Mesenchymal stem cell (in vitro differentiated cells and primary cell): ENCODE results near the gene SLC16A6.
A peak's percentile ranks its signal among the peaks of the same experiment; 100 is the strongest.

Experiments used
- DNase-seq: peaks from one replicate; pipeline ENCODE4 v3.0.0-alpha.2; 2013
- H2AFZ ChIP-seq: one replicate; pipeline ENCODE4 v1.6.1; 2013; ENCODE audit warnings: low read depth, mild to moderate bottlenecking, control low read depth, inconsistent platforms, low read length, moderate library complexity
- H2AK5ac ChIP-seq: 2 replicates; pipeline ENCODE4 v1.6.1; 2013; ENCODE audit warnings: low read length, moderate library complexity, mild to moderate bottlenecking, inconsistent platforms; ENCODE audit not compliant: severe bottlenecking
- H2BK120ac ChIP-seq: one replicate; pipeline ENCODE4 v1.6.1; 2013; ENCODE audit warnings: low read depth, mild to moderate bottlenecking, inconsistent platforms, low read length, moderate library complexity
- H2BK12ac ChIP-seq, 2 experiments: one replicate each; pipeline ENCODE4 v1.6.1; 2013; ENCODE audit warnings: inconsistent platforms in 2 of 2, low read length in 2 of 2, mild to moderate bottlenecking in 2 of 2, moderate library complexity in 2 of 2, control low read depth in 1 of 2
- H2BK15ac ChIP-seq: one replicate; pipeline ENCODE4 v1.6.1; 2013; ENCODE audit warnings: mild to moderate bottlenecking, low read depth, inconsistent platforms; ENCODE audit not compliant: poor library complexity, severe bottlenecking
- H2BK5ac ChIP-seq: 2 replicates; pipeline ENCODE4 v1.6.1; 2013; ENCODE audit warnings: low read depth, mild to moderate bottlenecking, low read length, control low read depth, inconsistent platforms; ENCODE audit not compliant: poor library complexity, severe bottlenecking
- H3K14ac ChIP-seq, 2 experiments: one replicate each; pipeline ENCODE4 v1.6.1; 2013; ENCODE audit warnings: inconsistent platforms in 2 of 2, low read length in 2 of 2, control low read depth in 1 of 2, mild to moderate bottlenecking in 1 of 2, moderate library complexity in 1 of 2
- H3K18ac ChIP-seq, 2 experiments: one replicate each; pipeline ENCODE4 v1.6.1; 2013; ENCODE audit warnings: inconsistent platforms in 2 of 2, low read length in 2 of 2, control low read depth in 1 of 2, low read depth in 1 of 2, mild to moderate bottlenecking in 1 of 2
- H3K23ac ChIP-seq, 2 experiments: one replicate each; pipeline ENCODE4 v1.6.1; 2013; ENCODE audit warnings: inconsistent platforms in 2 of 2, low read length in 2 of 2, mild to moderate bottlenecking in 2 of 2, moderate library complexity in 2 of 2, control low read depth in 1 of 2
- H3K27ac ChIP-seq: 2 replicates; pipeline ENCODE4 v1.5.1; 2013; ENCODE audit warnings: mild to moderate bottlenecking, moderate library complexity, low read length, control low read depth, inconsistent platforms; ENCODE audit not compliant: poor library complexity, severe bottlenecking
- H3K27me3 ChIP-seq, 2 experiments: 2 replicates each; pipeline versions ENCODE4 v1.6.1 to v1.7.0; 2013; ENCODE audit warnings: low read length in 2 of 2, mild to moderate bottlenecking in 2 of 2, moderate library complexity in 2 of 2, control low read depth in 1 of 2, inconsistent platforms in 1 of 2; ENCODE audit not compliant: control insufficient read depth in 1 of 2, insufficient read depth in 1 of 2
- H3K36me3 ChIP-seq, 2 experiments: 2 replicates each; pipeline versions ENCODE4 v1.6.1 to v1.7.0; 2013; ENCODE audit warnings: low read length in 2 of 2, control low read depth in 1 of 2, inconsistent platforms in 1 of 2, low read depth in 1 of 2, mild to moderate bottlenecking in 1 of 2; ENCODE audit not compliant: insufficient read depth in 2 of 2, control insufficient read depth in 1 of 2
- H3K4ac ChIP-seq, 2 experiments: one replicate each; pipeline ENCODE4 v1.6.1; 2013; ENCODE audit warnings: inconsistent platforms in 2 of 2, low read length in 2 of 2, mild to moderate bottlenecking in 2 of 2, moderate library complexity in 2 of 2, control low read depth in 1 of 2, low read depth in 1 of 2
- H3K4me1 ChIP-seq: 2 replicates; pipeline ENCODE4 v1.6.1; 2013; ENCODE audit warnings: low read depth, low read length, control low read depth; ENCODE audit not compliant: control insufficient read depth, insufficient read depth
- H3K4me2 ChIP-seq: 2 replicates; pipeline ENCODE4 v1.6.1; 2013; ENCODE audit warnings: low read length, mild to moderate bottlenecking, inconsistent platforms; ENCODE audit not compliant: poor library complexity, severe bottlenecking
- H3K4me3 ChIP-seq, 2 experiments: 2 replicates each; pipeline versions ENCODE4 v1.5.1 to v1.7.0; 2013; ENCODE audit warnings: low read length in 2 of 2, mild to moderate bottlenecking in 2 of 2, control low read depth in 1 of 2, low read depth in 1 of 2; ENCODE audit not compliant: insufficient read depth in 1 of 2
- H3K79me1 ChIP-seq: replicated peaks from 2 replicates; pipeline ENCODE4 v1.6.1; 2013; ENCODE audit warnings: mild to moderate bottlenecking, control low read depth, low read length, inconsistent platforms; ENCODE audit not compliant: poor library complexity, severe bottlenecking
- H3K9ac ChIP-seq: 2 replicates; pipeline ENCODE4 v1.7.0; 2013; ENCODE audit warnings: mild to moderate bottlenecking, low read length, moderate library complexity
- H3K9me3 ChIP-seq: 2 replicates; pipeline ENCODE4 v1.7.0; 2013; ENCODE audit warnings: mild to moderate bottlenecking, low read length; ENCODE audit not compliant: control insufficient read depth
- H4K8ac ChIP-seq: one replicate; pipeline ENCODE4 v1.6.1; 2013; ENCODE audit warnings: inconsistent platforms, mild to moderate bottlenecking, low read length, moderate library complexity
- H4K91ac ChIP-seq: one replicate; pipeline ENCODE4 v1.6.1; 2013; ENCODE audit warnings: mild to moderate bottlenecking, low read length, inconsistent platforms
- WGBS: methylation state at CpG from one replicate; pipeline ENCODE4 v1.1.7; 2013; ENCODE audit warnings: mixed read lengths; 5-methylcytosine and 5-hydroxymethylcytosine counted together

The SLC16A6 gene

DNA sequence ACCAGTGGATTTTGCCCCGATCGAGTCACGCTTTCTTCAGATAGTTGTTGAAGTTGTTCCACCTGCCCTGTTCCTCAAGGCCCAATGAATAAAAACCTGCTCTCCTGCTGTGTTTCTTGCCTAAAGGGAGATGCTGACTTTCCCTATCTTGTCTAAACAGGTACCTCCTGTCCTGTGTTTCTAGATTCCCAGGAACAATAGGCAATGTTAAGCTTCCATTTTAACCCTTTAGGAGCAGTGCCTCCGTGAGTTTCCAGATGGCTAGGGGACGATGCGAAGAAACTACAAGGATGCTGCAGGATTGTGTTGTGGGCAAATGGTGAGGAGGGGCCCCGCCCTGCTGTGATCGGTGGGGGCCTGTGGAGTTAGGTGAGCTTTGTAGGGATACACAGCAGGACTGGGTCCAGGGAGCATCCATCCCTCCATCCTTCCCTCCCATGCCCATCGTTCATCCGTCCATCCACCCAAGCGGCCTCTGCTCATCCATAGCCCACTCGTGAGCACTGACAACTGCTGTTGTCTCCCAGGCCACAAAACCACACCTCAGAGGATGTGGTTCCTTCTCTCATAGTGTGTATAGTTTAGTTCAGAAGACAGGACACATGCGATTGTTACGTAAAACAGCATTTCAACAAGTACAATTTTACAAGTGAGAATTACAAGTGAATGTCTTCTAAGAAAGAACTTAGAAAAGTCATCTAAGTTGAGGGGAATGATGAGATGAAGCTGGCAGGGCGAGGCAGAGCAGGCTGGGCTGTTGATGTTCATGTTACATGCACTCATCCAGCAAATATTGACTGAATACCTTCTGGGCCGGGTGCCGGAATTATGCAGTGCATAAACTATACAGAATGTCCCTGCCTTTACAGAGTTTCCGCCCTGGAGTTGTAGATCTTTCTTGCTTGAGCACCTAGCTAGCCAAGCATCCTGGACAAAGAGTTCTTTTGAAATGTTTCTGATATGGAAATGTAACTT lies 5.6 kb upstream of the SLC16A6 start:
- Histone ChIP-seq H3K36me3 (no peaks in the 10 kb centered on the region), H2BK120ac (no peak overlapping the region), H2BK12ac (peak overlapping the region; percentile 25 to 40), H3K18ac (no peak overlapping the region), H3K9ac (no peak overlapping the region), H2AFZ (no peak overlapping the region), H2BK15ac (peak overlapping the region; percentile 33), H4K8ac (peak overlapping the region; percentile 24), H3K27me3 (peaks cover 18 to 44% of the 10 kb centered on the region in 2 experiments), H3K14ac (no peak overlapping the region), H2BK5ac (no peak overlapping the region), H3K4me3 (no peak overlapping the region), H2AK5ac (no peak overlapping the region), H3K9me3 (no peaks in the 10 kb centered on the region), H3K27ac (no peak overlapping the region), H4K91ac (peak overlapping the region; percentile 67), H3K4me1 (peaks cover 6% of the 10 kb centered on the region), H3K4me2 (no peak overlapping the region), H3K23ac (no peak overlapping the region), H3K79me1 (no peaks in the 10 kb centered on the region), H3K4ac (no peak overlapping the region)
- 93% methylated on average over 11 of the region's 18 CpGs for WGBS
- DNase-seq = no peak

DNA sequence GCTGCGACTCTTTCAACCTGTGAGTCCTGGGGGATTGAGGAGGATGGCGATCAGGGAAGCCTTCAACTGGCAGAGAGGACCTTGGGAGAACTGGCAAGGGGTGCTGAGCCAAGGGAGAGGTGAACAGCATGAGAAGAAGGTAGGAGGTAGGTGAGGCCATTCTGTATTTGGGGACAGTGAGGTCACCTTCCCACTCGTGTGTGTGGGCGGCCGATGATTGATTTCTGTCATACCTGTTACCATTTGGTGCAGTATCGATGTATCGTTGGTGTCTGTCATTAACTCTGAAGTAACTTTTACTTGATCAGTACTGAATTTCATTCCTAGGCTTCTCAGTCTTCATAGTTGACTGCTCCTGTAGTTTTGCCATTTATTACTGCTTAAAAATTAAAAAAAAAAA lies 4.2 kb upstream of the SLC16A6 start:
- no peak for DNase-seq
- no peak overlapping the region for H3K4me2 ChIP-seq
- H3K79me1 ChIP-seq = no peaks in the 10 kb centered on the region
- H2AFZ ChIP-seq = no peak overlapping the region
- H3K23ac ChIP-seq = no peak overlapping the region
- no peak overlapping the region for H3K27ac ChIP-seq
- no peaks in the 10 kb centered on the region for H3K36me3 ChIP-seq
- no peak overlapping the region for H3K4ac ChIP-seq
- H3K9me3 ChIP-seq = no peaks in the 10 kb centered on the region
- H4K8ac ChIP-seq = no peak overlapping the region
- H2BK120ac ChIP-seq = no peak overlapping the region
- H4K91ac ChIP-seq = no peak overlapping the region
- H2AK5ac ChIP-seq = no peak overlapping the region
- no peak overlapping the region for H2BK5ac ChIP-seq
- no peak overlapping the region for H3K18ac ChIP-seq
- H2BK12ac ChIP-seq = no peak overlapping the region
- H3K27me3 ChIP-seq = peaks cover 25 to 49% of the 10 kb centered on the region in 2 experiments
- no peak overlapping the region for H3K14ac ChIP-seq
- 95% methylated on average over 7 of the region's 7 CpGs for WGBS
- H3K9ac ChIP-seq = no peak overlapping the region
- peaks cover 12% of the 10 kb centered on the region for H3K4me1 ChIP-seq
- no peak overlapping the region for H2BK15ac ChIP-seq
- H3K4me3 ChIP-seq = no peak overlapping the region

DNA sequence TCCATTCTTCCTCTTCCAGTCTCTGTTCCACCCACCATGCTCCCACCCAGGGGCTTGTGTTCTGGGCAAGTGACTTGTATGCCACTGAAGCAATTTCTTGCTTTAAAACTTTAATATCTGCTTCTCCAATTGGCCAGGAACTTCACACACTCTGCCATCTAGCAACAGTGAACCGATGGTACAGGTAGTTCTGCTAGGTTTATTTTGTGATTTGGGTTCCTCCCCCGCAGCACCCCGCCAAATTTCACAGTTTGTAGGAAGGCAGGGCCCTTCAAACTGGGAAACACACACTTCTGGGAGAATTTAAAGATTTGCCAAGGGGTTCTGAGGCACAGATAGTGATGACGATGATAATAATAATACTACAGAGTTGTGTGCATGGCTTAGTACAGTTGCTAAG lies 3.7 kb upstream of the SLC16A6 start:
- no peak overlapping the region for H2BK15ac ChIP-seq
- no peak overlapping the region for H2AK5ac ChIP-seq
- H3K23ac ChIP-seq = no peak overlapping the region
- no peak overlapping the region for H3K4me2 ChIP-seq
- peaks cover 29 to 53% of the 10 kb centered on the region in 2 experiments for H3K27me3 ChIP-seq
- no peak overlapping the region for H3K27ac ChIP-seq
- no peak overlapping the region for H3K4ac ChIP-seq
- no peak overlapping the region for H2AFZ ChIP-seq
- H3K4me3 ChIP-seq = no peak overlapping the region
- H3K4me1 ChIP-seq = peaks cover 12% of the 10 kb centered on the region
- H4K8ac ChIP-seq = no peak overlapping the region
- no peak overlapping the region for H3K9ac ChIP-seq
- DNase-seq = no peak
- H3K36me3 ChIP-seq = no peaks in the 10 kb centered on the region
- H2BK12ac ChIP-seq = no peak overlapping the region
- WGBS = 87% methylated on average over 4 of the region's 4 CpGs
- no peak overlapping the region for H2BK120ac ChIP-seq
- H3K79me1 ChIP-seq = no peaks in the 10 kb centered on the region
- no peak overlapping the region for H2BK5ac ChIP-seq
- H3K14ac ChIP-seq = no peak overlapping the region
- no peak overlapping the region for H3K18ac ChIP-seq
- no peak overlapping the region for H4K91ac ChIP-seq
- no peaks in the 10 kb centered on the region for H3K9me3 ChIP-seq

DNA sequence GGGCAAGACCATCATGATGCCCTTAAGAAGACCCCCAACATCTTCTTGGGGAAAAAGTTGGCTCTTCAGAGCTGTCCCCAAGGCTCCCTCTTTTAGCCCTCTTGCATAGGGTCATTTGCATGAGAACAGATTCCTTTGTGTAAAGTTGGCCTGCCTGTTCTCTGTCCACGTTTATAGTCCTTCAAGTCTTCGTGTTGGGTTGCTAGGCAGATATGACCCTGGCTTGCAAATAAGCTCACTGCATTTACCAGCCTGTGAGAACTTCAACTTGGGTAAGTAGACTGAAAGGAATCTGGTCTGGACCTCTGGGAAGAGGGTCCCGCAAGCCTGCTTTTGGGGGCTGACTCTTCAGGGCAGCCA lies 3.2 kb upstream of the SLC16A6 start:
- no peak overlapping the region for H4K91ac ChIP-seq
- H3K4me3 ChIP-seq = no peak overlapping the region
- no peak overlapping the region for H2BK12ac ChIP-seq
- H2AFZ ChIP-seq = no peak overlapping the region
- no peak overlapping the region for H3K14ac ChIP-seq
- H3K4me2 ChIP-seq = no peak overlapping the region
- peaks cover 12% of the 10 kb centered on the region for H3K4me1 ChIP-seq
- peaks cover 29 to 55% of the 10 kb centered on the region in 2 experiments for H3K27me3 ChIP-seq
- no peaks in the 10 kb centered on the region for H3K36me3 ChIP-seq
- WGBS = 81% methylated on average over 3 of the region's 3 CpGs
- no peak overlapping the region for H4K8ac ChIP-seq
- H3K18ac ChIP-seq = no peak overlapping the region
- H3K9ac ChIP-seq = no peak overlapping the region
- no peak overlapping the region for H2BK120ac ChIP-seq
- no peak overlapping the region for H2AK5ac ChIP-seq
- H3K27ac ChIP-seq = no peak overlapping the region
- no peak overlapping the region for H3K23ac ChIP-seq
- no peaks in the 10 kb centered on the region for H3K9me3 ChIP-seq
- peak; percentile 43 for DNase-seq
- no peak overlapping the region for H2BK15ac ChIP-seq
- no peaks in the 10 kb centered on the region for H3K79me1 ChIP-seq
- no peak overlapping the region for H2BK5ac ChIP-seq
- peak overlapping the region in 1 of 2 experiments; percentile 13 for H3K4ac ChIP-seq
